Measurements from ENCODE around the gene GTSE1.

The GTSE1 gene

DNA sequence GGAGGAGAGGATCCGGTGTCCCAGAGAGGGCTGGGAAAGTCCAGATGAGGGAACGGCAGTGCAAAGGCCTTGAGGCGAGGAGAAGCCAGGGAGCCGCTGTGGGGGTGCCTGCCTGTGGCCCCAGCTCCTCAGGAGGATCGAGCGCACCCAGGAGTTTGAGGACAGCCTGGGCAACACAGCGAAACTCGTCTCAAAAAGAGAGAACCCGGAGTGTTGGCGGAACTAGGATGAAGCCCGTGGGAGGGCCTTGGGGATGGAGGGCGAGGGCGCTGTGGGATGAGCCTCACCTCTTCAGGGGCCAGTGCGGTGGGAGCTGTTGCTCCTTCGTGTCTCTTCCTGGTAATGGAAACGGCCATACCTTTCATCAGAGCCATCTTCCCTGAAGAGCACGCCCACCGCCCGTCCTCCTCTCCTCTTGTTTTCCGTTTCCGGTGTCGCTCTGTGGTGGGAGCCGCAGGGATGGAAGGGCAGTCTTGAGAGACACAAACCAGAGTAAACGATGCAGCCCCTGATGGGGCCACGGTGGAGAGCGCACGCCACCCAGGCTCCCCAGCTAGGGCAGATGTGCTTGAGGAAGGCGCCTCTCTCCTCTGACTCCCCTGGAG lies 54.6 kb downstream of the GTSE1 start:
- no peak overlapping the region for H3K27ac ChIP-seq
- TF ChIP-seq, protein P1, sequence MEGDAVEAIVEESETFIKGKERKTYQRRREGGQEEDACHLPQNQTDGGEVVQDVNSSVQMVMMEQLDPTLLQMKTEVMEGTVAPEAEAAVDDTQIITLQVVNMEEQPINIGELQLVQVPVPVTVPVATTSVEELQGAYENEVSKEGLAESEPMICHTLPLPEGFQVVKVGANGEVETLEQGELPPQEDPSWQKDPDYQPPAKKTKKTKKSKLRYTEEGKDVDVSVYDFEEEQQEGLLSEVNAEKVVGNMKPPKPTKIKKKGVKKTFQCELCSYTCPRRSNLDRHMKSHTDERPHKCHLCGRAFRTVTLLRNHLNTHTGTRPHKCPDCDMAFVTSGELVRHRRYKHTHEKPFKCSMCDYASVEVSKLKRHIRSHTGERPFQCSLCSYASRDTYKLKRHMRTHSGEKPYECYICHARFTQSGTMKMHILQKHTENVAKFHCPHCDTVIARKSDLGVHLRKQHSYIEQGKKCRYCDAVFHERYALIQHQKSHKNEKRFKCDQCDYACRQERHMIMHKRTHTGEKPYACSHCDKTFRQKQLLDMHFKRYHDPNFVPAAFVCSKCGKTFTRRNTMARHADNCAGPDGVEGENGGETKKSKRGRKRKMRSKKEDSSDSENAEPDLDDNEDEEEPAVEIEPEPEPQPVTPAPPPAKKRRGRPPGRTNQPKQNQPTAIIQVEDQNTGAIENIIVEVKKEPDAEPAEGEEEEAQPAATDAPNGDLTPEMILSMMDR (IDR thresholded peaks at IDR 0.05), result no peak
- TF ChIP-seq ZFX (IDR thresholded peaks at IDR 0.05; ENCODE audit: borderline replicate concordance), result no peak

DNA sequence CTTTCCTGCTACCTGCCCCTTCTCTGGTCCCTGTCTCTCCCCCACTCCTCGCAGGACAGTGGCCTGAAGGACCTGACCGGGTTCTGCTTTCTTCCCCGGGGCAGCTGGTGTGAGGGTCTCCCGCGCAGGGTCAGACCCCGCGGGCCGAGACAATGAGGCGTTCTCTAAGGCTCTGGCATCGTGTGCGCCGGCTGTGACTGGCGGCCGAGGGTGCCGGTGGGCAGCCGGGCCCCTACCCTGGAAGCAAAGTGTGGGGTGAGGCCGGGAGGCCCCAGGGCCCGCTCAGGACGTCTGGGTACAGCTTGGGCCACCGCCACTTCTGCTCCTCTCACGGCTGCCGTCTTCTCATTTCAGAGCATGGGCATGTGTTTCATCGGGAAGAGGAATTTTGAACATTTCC lies 55.1 kb downstream of the GTSE1 start:
- H3K27ac ChIP-seq, result no peak overlapping the region
- no peak for TF ChIP-seq ZFX (IDR thresholded peaks at IDR 0.05; ENCODE audit: borderline replicate concordance)
- TF ChIP-seq, protein P1 (IDR thresholded peaks at IDR 0.05), result no peak

DNA sequence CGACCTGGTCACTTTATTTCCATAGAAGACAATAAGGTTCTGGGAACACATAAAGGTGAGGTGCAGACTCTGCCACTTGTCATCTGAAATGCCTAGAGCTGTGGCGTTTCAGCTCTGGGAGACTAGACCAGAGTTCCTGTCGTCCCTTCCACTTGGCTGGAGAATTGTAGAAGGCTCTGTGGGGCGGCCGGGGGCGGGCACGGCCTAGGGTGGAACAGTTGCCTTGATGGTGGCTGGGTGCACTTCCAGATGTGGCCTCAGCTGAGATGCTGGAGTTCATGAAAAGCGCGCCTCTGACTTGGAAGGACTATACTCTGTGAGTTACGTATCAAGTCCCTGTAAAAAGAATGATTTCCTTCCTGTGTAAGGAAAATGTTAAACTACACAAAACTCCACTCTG lies 55.6 kb downstream of the GTSE1 start:
- H3K27ac ChIP-seq, result no peak overlapping the region
- TF ChIP-seq ZFX (IDR thresholded peaks at IDR 0.05; ENCODE audit: borderline replicate concordance), result no peak
- TF ChIP-seq, protein P1 (IDR thresholded peaks at IDR 0.05), result no peak

DNA sequence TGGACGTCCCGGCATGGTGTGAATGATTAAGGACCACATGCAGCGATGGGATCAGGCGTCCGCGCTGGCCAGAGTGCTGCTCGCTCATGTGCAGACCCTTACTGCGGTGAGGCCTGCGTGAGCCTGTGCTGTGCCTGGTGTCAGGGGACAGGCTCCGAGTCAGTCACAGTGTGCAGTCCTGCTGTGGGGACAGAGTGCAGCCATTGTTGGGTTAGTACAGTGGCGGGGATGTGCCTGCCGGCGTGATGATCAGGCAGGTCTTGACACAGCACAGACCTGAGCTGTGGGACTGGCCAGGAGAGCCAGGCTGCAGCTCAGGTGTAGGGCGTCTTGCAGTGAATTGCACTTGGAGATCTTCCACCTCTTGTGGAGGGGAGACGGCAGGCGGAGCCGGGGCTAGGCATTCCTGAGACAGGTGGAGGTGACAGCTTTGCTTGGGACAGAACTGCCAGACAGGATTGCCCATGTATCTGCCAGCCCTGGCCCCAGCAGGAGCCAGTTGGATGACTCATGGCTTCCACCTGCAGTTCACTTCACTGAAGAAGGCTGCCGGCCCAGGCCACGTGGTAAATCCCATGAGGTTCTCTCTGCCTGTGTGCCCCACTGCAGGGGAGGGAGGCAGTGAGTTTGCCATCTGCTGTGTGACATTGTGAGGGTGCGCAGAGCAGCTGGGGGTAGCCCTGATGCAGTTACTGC lies 56.2 kb downstream of the GTSE1 start:
- TF ChIP-seq, protein P1 (IDR thresholded peaks at IDR 0.05), result no peak
- TF ChIP-seq ZFX (IDR thresholded peaks at IDR 0.05; ENCODE audit: borderline replicate concordance), result no peak
- no peak overlapping the region for H3K27ac ChIP-seq

DNA sequence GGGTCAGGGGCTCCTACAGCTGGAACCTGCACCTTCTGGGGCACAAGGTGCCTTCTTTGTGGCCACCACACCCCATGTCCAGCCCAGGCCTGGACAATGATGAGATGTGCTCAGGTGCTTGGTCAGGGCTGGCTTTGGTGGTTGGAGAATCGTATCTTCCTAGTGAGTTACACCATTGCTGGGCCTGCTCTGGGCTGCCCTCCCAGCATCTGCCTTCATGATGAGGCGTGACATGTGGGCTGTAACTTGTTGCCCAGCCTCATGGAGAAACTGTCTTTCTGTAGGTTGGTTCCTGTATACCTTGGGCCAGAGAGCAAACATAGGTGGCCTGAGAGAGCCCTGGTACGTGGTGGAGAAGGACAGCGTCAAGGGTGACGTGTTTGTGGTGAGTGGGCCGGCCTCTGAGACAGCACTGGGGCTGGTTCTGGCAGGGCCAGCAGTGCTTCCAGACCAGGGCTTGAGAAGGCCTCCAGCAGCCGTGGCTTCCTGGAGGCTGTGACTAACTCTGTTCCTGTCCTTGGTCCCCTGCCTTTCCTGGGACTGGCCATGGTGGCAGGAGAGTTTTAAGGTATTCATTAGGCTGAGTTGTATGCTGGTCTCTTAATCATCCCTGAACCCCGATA lies 56.9 kb downstream of the GTSE1 start:
- H3K27ac ChIP-seq, result no peak overlapping the region
- no peak for TF ChIP-seq ZFX (IDR thresholded peaks at IDR 0.05; ENCODE audit: borderline replicate concordance)
- TF ChIP-seq, protein P1 (IDR thresholded peaks at IDR 0.05), result no peak

DNA sequence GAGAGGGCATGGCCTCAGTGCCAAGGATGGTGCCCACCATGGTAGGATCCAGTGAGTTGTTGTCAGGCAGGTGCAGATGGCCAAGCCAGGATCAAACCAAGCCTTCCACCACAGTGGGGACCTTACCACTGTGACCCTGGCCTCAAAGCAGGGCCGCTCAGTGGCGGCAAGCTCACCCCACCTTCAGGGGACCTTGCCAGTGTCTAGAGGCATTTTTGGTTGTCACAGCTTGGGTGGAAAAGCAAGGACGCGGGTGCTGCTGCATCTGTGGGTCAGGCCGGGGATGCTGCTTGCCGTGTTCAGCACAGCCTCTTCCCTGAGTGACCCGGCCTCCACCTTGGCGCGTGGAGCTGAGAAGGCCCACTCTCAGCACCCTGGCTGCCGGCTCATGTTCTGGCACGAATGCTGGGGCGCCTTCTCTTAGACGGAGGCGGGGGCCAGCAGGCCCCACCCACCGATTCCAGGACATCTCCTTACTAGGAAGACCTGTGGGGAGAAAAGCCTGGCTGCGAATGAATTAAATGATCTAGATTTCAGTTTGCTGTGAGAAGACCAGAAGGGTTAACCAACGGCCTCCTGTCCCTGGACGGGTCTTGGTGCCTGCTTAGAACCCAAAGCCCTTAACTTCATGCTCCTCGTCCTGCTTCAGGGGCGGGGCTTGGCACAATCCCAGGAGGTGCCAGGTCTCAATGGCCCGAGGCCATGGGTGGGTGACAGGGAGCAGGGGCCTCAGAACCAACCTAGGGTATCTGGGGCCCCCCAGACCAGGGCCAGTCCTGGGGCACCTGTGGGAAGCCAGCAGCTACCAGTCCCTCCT lies 57.7 kb downstream of the GTSE1 start:
- TF ChIP-seq, protein P1 (IDR thresholded peaks at IDR 0.05), result no peak
- no peak for TF ChIP-seq ZFX (IDR thresholded peaks at IDR 0.05; ENCODE audit: borderline replicate concordance)
- no peak overlapping the region for H3K27ac ChIP-seq
